GM18519 (cell line): ENCODE results near the gene GRAMD4.

Experiments used
- ATAC-seq: cut with Tn5 transposase; IDR thresholded peaks from one replicate; pipeline ENCODE4 v1.9.1; 2021; ENCODE audit warnings: mild to moderate bottlenecking, moderate library complexity; ENCODE audit not compliant: unreplicated experiment, low FRiP score

Gene GRAMD4

DNA sequence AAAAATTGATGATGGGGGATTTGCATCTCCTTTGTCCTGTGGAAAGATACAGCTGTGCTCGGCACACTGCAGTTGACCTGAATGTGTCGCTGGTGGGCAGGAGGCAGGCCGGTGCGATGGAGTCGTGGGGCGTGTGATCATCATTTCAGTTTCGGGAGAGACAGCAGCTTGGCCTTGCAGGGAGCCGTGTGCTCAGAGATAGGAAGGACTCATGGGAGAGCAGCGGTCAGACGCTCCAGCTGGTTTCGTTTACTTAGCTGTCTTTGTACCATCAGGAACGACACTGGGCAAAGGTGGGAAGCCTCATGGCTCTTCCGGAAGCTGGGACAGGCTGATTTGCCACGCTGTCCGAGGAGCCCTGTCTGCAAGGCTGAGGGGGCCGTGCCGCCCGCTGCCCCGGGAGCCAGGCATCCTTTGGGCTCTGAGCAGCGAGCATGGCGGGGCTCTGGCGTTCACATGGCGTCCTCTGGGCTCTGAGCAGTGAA lies 32.7 kb downstream of the GRAMD4 start:
- ATAC-seq: no peak

- ATAC-seq: no peak
Observed at GRCh38 chr22:46653596-46653995, 33.4 kb downstream of the GRAMD4 start.

- ATAC-seq: no peak
Observed at GRCh38 chr22:46654426-46654825, 34.2 kb downstream of the GRAMD4 start.

- ATAC-seq: no peak
Observed at GRCh38 chr22:46654927-46655595, 34.9 kb downstream of the GRAMD4 start.

DNA sequence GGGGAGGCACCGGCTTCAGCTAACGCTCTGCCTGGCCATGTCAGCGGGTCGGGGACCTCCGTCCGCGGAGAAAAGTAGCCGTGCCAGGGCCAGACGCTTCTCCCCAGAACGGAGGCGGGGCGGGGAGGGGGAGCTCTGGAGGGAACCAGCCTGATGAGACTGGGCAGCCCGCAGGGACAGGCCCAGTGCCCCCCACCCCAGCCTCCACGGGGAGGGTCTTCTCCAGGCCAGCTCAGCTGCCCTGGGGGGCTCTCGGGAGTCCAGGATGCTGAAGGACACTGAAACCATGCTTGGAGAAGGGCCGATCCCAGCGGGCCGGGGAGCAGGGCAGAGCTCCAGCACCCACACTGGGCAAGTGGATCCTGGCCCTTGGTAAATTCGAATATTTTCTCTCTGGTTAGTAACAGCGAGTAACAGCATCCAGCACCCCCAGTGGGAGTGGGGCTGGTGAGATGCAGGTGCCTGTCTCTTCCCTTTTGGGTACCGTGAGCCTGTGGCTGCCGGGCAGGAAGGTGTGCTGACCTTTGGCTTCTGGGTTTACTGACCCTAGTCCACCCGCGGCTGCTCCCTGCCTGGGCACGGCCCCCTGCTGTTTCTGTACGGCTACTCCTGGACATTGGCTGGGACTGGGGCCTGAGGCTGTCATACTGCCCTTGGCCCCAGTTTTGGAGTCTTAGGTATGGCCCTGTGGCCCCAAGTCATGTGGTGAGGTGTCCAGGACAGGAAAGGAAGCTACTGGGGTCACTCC lies 35.8 kb downstream of the GRAMD4 start:
- ATAC-seq: no peak

DNA sequence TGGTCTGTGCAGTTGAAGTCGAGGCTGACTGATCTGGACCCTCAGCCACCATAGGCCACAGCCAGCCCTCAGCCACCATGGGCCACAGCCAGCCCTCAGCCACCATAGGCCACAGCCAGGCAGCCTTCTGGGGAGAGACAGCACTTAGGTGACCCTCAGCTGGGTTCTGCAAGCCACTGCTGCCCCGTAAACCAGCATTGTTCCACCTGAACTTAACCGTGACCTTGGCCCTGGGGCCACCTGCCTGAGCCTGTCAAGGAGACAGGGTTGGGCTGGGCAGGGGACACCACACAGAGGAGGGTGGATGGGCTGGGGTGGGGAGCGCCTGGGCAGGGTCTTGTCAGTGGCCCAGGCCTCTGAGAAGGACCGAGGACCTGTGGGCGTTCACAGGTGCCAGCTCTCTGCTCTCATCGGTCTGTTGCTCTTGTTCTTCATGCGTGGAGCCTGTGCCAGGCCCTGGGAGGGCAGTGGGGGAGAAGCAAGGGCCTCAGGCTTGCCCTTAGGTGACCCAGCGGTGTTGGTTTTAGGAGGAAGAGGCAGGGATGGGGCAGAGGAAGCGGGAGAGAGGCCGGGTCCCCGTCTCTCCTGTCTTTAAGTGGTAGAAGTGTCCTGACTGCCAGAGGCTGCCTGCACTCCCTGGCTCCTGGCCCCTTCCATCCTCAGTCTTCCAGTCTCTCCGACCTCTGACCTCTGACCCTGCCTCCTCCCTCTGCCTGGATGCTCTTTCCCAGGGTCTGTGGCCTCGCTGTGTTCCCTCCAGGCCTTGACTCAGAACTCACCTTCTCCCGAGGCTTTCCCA lies 36.9 kb downstream of the GRAMD4 start:
- ATAC-seq: no peak

- ATAC-seq: no peak
Observed at GRCh38 chr22:46657655-46657953, 37.4 kb downstream of the GRAMD4 start.

DNA sequence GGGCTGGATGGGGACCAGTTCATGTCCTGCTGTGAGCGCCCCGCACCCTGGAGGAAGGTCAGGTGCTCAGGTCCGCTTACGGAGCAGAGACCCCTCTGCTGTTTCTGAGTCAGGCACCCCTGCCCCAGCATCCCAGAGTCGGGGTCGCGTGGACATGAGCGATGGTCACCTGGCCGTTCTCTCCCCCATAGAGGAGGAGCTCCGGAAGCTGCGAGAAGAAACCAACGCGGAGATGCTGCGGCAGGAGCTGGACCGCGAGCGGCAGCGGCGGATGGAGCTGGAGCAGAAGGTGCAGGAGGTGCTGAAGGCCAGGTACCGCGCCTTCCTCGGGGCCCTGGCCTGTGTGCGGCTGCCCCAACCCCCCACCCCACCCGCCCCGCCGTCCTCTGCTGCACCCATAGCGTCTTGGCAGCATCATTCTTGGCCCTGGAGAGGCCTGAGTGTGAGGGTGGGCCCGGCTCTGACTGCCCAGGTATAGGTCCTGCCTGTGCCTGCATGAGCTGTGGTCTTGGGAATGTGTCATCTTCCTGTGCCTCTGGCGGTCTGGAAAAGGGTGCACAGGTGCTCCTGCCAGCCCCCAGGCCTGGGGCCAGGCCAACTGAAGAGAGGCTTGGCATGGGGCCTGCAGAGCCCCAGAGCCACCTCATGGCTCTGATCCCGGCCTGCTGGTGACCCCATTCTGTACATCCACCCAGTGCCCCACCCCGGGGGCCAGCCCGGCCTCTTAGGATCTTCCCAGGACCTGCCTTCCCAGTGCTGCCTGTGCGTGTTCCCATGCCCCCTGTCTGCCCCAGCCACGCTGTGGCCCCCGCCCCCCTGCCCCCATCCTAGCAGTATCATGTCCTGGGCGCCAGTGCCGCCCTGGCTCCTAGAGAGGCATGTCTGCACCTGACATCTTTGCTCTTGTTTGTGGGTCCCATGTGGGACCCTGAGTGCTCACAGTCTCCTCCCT lies 38.1 kb downstream of the GRAMD4 start:
- ATAC-seq: no peak

DNA sequence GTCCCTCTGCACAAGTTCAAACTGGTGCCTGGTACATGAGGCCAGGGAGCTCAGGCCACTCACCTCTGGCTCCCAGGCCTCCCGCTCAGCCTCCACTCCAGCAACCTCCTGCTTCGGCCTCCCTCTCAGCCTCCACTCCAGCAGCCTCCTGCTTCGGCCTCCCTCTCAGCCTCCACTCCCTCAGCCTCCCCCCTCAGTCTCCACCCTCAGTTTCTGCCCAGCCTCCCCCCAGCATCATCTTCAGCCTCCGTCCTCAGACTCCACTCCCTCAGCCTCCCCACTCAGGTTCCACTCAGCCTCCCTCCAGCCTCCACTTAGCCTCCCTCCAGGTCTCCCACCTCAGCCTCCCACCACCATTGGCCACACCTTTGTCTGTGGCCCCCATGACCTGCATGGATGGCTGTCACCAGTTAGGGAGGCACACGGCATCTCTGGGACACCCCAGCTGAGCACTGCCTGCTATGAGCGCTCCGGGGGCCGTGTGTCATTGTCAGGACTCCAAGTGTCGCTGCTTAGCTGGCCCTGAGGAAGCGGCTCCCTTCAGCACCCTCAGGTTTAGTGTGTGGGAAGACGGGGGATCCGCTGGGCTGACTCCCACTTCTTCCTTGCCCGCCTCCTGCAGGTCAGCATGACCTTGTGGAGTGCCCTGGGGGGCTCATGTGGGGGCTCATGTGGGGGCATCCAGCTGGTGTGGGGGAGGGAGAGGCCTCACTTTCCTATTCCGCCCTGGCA lies 39.0 kb downstream of the GRAMD4 start:
- ATAC-seq: no peak

- ATAC-seq: no peak
Observed at GRCh38 chr22:46659791-46660186, 39.6 kb downstream of the GRAMD4 start.

DNA sequence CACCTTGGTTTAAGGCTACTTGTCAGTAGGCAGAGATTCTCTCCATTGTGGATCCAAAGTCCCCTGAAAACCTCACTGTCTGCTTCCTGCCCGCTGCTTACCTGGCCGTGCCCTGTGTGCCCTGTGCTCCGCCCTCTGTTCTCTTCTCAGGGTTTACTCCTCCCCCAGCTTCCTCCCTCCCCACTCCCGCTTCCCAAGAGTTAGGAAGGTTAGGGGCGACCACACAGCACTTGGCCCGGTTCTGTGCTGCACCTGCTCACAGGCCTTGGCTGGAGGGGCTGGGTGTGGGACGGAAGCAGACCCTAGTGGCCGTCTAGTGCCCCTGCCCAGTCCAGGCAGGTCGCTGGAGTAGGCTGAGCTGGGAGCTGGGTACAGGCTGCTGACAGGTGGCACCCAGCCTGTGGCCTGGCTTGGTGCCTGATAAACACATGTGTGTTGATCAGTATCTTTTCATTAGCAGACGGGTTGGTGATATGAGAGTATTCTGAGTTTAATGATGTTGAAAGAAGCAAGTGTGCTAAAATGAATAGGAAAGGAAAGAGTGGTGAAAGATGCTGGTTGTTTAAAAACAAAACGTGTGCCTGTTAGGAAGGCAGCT lies 40.5 kb downstream of the GRAMD4 start:
- no peak for ATAC-seq

GRCh38 chr22:46661221-46661851 lies 41.1 kb downstream of the GRAMD4 start:
- ATAC-seq: no peak

DNA sequence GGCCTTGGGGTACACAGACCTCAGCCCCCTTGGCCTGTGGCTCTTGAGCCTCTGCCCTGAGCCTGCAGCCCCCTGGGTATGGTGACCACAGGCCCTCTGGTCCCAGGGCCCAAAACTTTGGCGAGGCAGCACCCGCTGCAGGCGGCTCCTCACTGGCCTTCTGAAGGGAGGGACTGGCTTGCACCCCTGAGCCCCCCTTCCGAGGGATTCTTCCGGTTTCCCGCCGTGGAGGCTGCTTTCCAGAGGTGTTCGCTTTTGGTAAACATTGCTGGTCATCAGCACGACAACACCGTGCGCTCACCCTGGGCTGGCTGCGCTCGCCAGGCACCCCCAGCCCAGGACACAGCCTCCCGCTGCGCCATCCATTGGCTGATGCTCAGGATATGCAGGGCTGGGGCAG lies 42.0 kb downstream of the GRAMD4 start:
- no peak for ATAC-seq

GRCh38 chr22:46663001-46663400 lies 42.8 kb downstream of the GRAMD4 start:
- ATAC-seq: no peak

DNA sequence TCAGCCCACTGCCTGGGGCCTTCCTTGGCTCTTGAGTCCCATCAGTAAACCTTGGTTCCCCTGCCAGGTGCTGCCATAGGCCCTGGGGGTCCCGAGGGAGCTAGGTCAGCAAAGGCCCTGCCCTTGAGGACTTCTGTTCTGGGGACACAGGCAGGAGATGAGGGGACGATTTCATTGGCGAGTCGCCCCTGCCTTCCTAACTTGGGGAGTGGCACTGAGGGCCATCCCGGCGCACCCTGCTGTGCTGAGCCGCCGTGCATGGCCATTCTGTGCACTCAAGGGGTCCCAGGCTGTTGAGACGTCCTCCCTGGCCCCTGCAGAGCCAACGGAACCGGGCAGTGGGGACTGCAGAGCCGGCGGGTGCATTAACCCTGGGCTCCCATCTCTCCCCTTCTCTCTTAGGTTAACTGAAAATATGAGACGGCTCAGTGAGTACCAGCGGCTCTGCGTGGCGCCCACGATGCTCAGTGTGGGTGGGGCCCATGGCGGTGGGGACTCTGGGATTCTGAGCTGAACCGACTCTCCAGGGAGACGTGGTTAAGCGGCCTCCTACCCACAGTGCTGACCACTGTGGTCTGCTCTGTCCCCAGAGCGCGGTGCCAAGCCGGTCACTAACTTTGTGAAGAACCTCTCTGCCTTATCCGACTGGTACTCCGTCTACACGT lies 43.4 kb downstream of the GRAMD4 start:
- no peak for ATAC-seq

DNA sequence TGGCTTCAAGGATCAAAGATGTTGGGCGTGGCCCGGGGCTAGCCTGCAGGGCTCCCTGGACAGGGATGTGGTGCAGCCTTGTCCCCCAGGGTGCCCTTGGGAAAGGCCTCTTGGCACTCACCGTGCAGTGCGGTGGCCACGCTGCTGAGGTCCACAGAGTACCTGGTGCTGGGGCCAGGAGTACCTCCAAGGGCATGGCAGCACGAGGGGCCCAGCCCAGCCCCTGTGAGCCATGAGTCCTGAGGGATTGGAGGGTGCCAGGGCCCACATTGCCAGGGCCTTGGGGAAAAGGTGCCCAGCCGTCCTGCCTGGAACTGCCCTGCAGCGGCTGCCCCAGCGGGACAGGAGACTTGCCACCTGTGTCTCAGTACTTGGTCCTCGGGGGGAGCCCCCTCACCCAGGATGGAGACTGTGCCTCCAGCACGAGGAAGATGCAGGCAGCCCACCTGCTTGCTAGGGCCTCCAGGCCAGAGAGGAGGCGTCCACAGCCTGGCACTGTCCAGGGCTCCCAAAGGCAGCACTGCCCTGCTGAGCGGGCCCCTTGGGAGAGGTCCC lies 44.2 kb downstream of the GRAMD4 start:
- no peak for ATAC-seq

DNA sequence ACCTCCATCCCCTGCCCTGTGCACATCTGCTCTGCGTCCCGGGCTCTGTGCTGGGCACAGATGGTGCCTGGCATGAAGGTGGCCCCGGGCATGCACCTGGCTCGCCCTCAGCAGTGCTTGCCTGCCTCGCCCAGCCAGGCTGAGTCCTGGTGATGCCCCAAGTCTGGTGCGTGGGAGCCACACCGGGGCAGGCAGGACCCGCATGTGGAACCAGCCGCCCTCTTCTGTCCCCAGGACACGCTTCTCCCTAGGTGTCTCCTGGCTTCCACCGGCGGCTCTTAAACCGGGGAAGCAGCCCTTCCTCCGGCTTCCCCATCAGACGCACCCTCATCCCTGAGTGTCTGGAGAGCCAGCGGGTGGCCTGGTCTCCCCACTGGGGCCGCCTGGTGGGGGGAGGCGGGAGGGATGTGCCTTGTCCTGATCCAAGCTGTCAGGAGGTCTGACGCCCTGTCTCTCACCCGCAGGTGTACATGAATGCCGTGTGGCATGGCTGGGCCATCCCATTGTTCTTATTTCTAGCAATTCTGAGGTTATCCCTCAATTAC lies 45.0 kb downstream of the GRAMD4 start:
- ATAC-seq: no peak
